A549 treated with RU486 at 1 μM for 4 hours (cell line): ENCODE data around the gene FBXO4. TPM values are rescaled to one million over a fixed set of nuclear protein-coding genes. Genes with fewer than 3 reads are reported as not detected.

Experiments used
- total RNA-seq: library from RNA; stranded (reverse); fragments of 200-300 nt; extraction: Qiagen RNA extraction; gene quantifications from 5 replicates; pipeline ENCODE4 v1.2.3, GENCODE V29; 2022; ENCODE audit warnings: low read depth

Gene FBXO4, protein sequence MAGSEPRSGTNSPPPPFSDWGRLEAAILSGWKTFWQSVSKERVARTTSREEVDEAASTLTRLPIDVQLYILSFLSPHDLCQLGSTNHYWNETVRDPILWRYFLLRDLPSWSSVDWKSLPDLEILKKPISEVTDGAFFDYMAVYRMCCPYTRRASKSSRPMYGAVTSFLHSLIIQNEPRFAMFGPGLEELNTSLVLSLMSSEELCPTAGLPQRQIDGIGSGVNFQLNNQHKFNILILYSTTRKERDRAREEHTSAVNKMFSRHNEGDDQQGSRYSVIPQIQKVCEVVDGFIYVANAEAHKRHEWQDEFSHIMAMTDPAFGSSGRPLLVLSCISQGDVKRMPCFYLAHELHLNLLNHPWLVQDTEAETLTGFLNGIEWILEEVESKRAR
- 2.6 to 8.6 TPM (median 7.0 TPM) in 5 replicates for total RNA-seq

GRCh38 chr5:41924872-41925554, at the start of gene FBXO4:
Gene FBXO4, plus strand, starts transcription at chr5:41925281. Its CDS starts 29 bp downstream, at chr5:41925310.

DNA sequence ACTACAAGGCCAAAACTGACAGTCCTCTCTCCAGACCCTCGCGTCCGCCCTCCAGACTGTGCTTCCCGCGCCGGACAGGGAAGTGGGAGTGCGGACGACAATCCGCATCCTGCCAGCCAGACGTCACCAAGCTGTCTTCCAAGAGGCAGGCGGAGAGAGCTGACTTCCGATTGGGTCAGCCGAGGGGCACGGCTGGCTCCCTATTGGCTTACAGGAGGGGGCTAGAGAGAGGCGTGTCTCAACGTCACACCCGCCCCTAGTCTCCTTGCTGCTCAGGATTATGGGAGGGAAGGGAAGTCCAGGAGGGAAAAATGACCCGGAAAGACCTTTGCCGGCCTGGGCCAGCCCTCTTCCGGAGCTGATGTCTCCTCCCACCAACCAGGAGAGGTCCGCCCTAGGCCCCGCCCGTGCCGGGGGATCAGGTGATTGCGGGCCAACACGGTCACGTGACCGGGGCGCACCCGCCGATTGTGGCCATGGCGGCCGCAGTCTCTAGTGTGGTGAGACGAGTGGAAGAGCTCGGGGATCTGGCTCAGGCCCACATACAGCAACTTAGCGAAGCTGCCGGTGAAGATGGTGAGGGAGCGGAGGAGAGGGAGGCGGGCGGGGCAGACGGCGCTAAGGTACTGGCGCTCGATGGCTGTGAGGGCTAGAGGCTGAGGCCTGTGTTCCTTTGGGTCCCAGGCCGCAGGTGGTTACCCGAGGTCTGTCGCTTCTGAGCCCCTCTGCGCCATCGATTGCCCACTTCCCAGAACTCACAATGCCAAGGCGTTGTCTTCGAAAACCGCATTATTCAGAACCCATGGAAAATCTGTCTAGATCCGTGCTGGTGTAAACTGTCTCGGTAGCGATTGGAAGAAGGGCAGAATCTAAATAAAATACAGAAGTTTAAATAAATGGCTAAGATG, 20.9 kb upstream of the FBXO4 start, which contains the start of gene RIMOC1:
RIMOC1 (plus strand) TSS at position 453 of the 908 bp plus-strand sequence; CDS start at position 477, 24 bp downstream.

Other genes starting within 250 kb of the FBXO4 start
- 2.2 to 3.9 TPM (median 2.7 TPM) in 5 replicates for gene OXCT1, start 54.9 kb upstream of the FBXO4 start, total RNA-seq
- gene RIMOC1, start 20.9 kb upstream of the FBXO4 start, total RNA-seq, result 3.7 to 11.5 TPM (median 11.0 TPM) in 5 replicates